Jurkat, Clone E6-1 (cell line): ENCODE data around the gene SLC2A3.
"Not testable (repeated sequence)": the region's sequence is repeated elsewhere in the genome, so short reads cannot be mapped to it uniquely, and the experiment has no call there.

ENCODE experiments used
- DNase-seq: peaks from one replicate; pipeline ENCODE4 v3.0.0-alpha.2; 2011; ENCODE audit warnings: low read depth, low spot score
- H3K4me3 ChIP-seq: 2 replicates; pipeline ENCODE4 v1.5.1; 2011; ENCODE audit warnings: mild to moderate bottlenecking, low read length, control low read depth, moderate library complexity

The SLC2A3 gene

GRCh38 chr12:7880952-7881735, 54.8 kb downstream of the SLC2A3 start:
- not testable (repeated sequence) for H3K4me3 ChIP-seq, DNase-seq

- H3K4me3 ChIP-seq, result no peak overlapping the region
- DNase-seq, result no peak
Observed at GRCh38 chr12:7879246-7879645, 56.7 kb downstream of the SLC2A3 start.

- no peak for DNase-seq
Observed at GRCh38 chr12:7877420-7877819, 58.6 kb downstream of the SLC2A3 start.

GRCh38 chr12:7872566-7873319, 63.2 kb downstream of the SLC2A3 start, which contains the start of gene SLC2A14:
Gene SLC2A14, minus strand, starts transcription at chr12:7872915. Its CDS starts 3,035 bp downstream, at chr12:7869880.
- DNase-seq, result peak; percentile 24
- H3K4me3 ChIP-seq, result no peak within 1 kb of the TSS

More at GRCh38 chr12:7877420-7877819, 58.6 kb downstream of the SLC2A3 start:
- H3K4me3 ChIP-seq, result no peak overlapping the region

GRCh38 chr12:7870335-7870734, 65.7 kb downstream of the SLC2A3 start:
- no peak for DNase-seq
- H3K4me3 ChIP-seq, result no peak overlapping the region
